HepG2 (cell line): ENCODE measurements around the gene AKIRIN1. TPM values are rescaled to one million over a fixed set of nuclear protein-coding genes. Genes with fewer than 3 reads are reported as not detected.

Experiments used
- CBX1 ChIP-seq: IDR thresholded peaks from one replicate; pipeline ENCODE4 v1.6.1; 2016; ENCODE audit warnings: antibody characterized with exemption, low read depth
- ETV6 ChIP-seq: sonication (generic); formaldehyde crosslinking; conservative IDR thresholded peaks from 2 replicates; pipeline ENCODE4 v1.4.0; 2020; ENCODE audit warnings: missing genetic modification reagents
- GATA4 ChIP-seq: sonication (generic); IDR thresholded peaks from 2 replicates; pipeline ENCODE4 v1.6.1; 2016; ENCODE audit warnings: antibody characterized with exemption, low read depth, borderline replicate concordance
- KAT8 ChIP-seq: IDR thresholded peaks from 2 replicates; pipeline ENCODE4 v1.6.1; 2016; ENCODE audit warnings: missing genetic modification reagents, missing compliant biosample characterization
- MAFF ChIP-seq: IDR thresholded peaks from 2 replicates; pipeline ENCODE4 v1.6.1; 2011; ENCODE audit warnings: low read depth, low read length, improper control_type of control experiment
- PAF1 ChIP-seq: IDR thresholded peaks from 2 replicates; pipeline ENCODE4 v1.6.1; 2016; ENCODE audit warnings: missing genetic modification reagents, missing compliant biosample characterization
- POLR2AphosphoS2 ChIP-seq: IDR thresholded peaks from 2 replicates; pipeline ENCODE4 v1.6.1; 2011; ENCODE audit warnings: low read depth, low read length, improper control_type of control experiment
- SIN3B ChIP-seq: fragments of 150-350 bp; IDR thresholded peaks from 2 replicates; pipeline ENCODE4 v1.6.1; 2014; ENCODE audit warnings: low read length
- SOX13 ChIP-seq, 3 experiments: fragments of 450-650 bp in 1 of 3; sonication (generic) in 1 of 3; formaldehyde crosslinking in 1 of 3; IDR thresholded peaks in 2 of 3; conservative IDR thresholded peaks in 1 of 3; 2 replicates each; pipeline versions ENCODE4 v1.5.0 to v1.6.1; 2016 to 2020; ENCODE audit warnings: antibody characterized with exemption in 1 of 3, mild to moderate bottlenecking in 1 of 3, missing compliant biosample characterization in 1 of 3, missing genetic modification reagents in 1 of 3, moderate library complexity in 1 of 3
- SRSF9 ChIP-seq: fragments of 200-400 bp; formaldehyde crosslinking; IDR thresholded peaks from 2 replicates; pipeline ENCODE4 v1.6.1; 2018; ENCODE audit warnings: borderline replicate concordance, mild to moderate bottlenecking, low read depth, low read length; ENCODE audit not compliant: insufficient read depth, poor library complexity, severe bottlenecking
- ZFP36L2 ChIP-seq: sonication (generic); formaldehyde crosslinking; IDR thresholded peaks from 2 replicates; pipeline ENCODE4 v1.4.0; 2020; ENCODE audit warnings: missing genetic modification reagents
- ZFP82 ChIP-seq: sonication (generic); formaldehyde crosslinking; IDR thresholded peaks from 2 replicates; pipeline ENCODE4 v1.5.1; 2020; ENCODE audit warnings: mild to moderate bottlenecking, missing genetic modification reagents, borderline replicate concordance
- ZNF781 ChIP-seq: sonication (generic); formaldehyde crosslinking; IDR thresholded peaks from 2 replicates; pipeline ENCODE4 v1.5.1; 2020; ENCODE audit warnings: borderline replicate concordance, mild to moderate bottlenecking, missing genetic modification reagents; ENCODE audit errors: not compliant biosample characterization
- ZSCAN12 ChIP-seq: sonication (generic); formaldehyde crosslinking; IDR thresholded peaks from 2 replicates; pipeline ENCODE4 v1.9.0; 2021; ENCODE audit warnings: mild to moderate bottlenecking, missing genetic modification reagents
- polyA plus RNA-seq, 8 experiments: library from polyadenylated mRNA; depleted of rRNA in 3 of 8; stranded (reverse) in 7 of 8; unstranded in 1 of 8; fragments of >200 nt; fragmentation: Illumina TruSeq in 4 of 8; extraction: Trizol in 4 of 8; gene quantifications; 2 replicates each; pipeline versions ENCODE4 v1.2.1 to v1.2.3, GENCODE V29; 2011 to 2016; ENCODE audit warnings: low read depth in 4 of 8, missing spikeins in 1 of 8, mixed read lengths in 1 of 8; ENCODE audit not compliant: insufficient read depth in 1 of 8
- total RNA-seq, 5 experiments: library from RNA; depleted of rRNA; stranded (reverse); fragments of >200 nt; fragmentation: Illumina TruSeq; extraction: Trizol; gene quantifications; 2 replicates each; pipeline ENCODE4 v1.2.3, GENCODE V29; 2016; ENCODE audit warnings: low read depth in 1 of 5
- TF ChIP-seq, protein P1 (sequence below): IDR thresholded peaks from 2 replicates; pipeline ENCODE4 v1.6.1; 2016
- TF ChIP-seq, protein P2 (sequence below): sonication (generic); formaldehyde crosslinking; IDR thresholded peaks from 2 replicates; pipeline ENCODE4 v1.5.1; 2020; ENCODE audit warnings: missing genetic modification reagents, mild to moderate bottlenecking, borderline replicate concordance
- TF ChIP-seq, protein P3 (sequence below): sonication (generic); formaldehyde crosslinking; IDR thresholded peaks from 2 replicates; pipeline ENCODE4 v1.8.0; 2022; ENCODE audit warnings: missing genetic modification reagents, mild to moderate bottlenecking, moderate library complexity, borderline replicate concordance
- TF ChIP-seq, protein P4 (sequence below): sonication (generic); formaldehyde crosslinking; conservative IDR thresholded peaks from 2 replicates; pipeline ENCODE4 v1.4.0; 2020; ENCODE audit warnings: mild to moderate bottlenecking, missing genetic modification reagents, moderate library complexity

Gene AKIRIN1
- total and polyA plus RNA-seq, 2 of the 13 experiments (the other 11 are each of a cell fraction or from before 2014, with no cell fraction given) = 123 to 157 TPM

GRCh38 chr1:38990738-38991637 is at the start of gene AKIRIN1 (continued):
- TF ChIP-seq ZSCAN12 (CRISPR knock-in tag) = peak; percentile 36; the same call in 1 of the 2 replicates
- TF ChIP-seq, protein P1, sequence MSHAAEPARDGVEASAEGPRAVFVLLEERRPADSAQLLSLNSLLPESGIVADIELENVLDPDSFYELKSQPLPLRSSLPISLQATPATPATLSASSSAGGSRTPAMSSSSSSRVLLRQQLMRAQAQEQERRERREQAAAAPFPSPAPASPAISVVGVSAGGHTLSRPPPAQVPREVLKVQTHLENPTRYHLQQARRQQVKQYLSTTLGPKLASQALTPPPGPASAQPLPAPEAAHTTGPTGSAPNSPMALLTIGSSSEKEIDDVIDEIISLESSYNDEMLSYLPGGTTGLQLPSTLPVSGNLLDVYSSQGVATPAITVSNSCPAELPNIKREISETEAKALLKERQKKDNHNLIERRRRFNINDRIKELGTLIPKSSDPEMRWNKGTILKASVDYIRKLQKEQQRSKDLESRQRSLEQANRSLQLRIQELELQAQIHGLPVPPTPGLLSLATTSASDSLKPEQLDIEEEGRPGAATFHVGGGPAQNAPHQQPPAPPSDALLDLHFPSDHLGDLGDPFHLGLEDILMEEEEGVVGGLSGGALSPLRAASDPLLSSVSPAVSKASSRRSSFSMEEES (CRISPR knock-in tag) = peak; percentile 56; the same call in 1 of the 2 replicates
- TF ChIP-seq ZFP36L2 (CRISPR knock-in tag) = no peak
- TF ChIP-seq, protein P2, sequence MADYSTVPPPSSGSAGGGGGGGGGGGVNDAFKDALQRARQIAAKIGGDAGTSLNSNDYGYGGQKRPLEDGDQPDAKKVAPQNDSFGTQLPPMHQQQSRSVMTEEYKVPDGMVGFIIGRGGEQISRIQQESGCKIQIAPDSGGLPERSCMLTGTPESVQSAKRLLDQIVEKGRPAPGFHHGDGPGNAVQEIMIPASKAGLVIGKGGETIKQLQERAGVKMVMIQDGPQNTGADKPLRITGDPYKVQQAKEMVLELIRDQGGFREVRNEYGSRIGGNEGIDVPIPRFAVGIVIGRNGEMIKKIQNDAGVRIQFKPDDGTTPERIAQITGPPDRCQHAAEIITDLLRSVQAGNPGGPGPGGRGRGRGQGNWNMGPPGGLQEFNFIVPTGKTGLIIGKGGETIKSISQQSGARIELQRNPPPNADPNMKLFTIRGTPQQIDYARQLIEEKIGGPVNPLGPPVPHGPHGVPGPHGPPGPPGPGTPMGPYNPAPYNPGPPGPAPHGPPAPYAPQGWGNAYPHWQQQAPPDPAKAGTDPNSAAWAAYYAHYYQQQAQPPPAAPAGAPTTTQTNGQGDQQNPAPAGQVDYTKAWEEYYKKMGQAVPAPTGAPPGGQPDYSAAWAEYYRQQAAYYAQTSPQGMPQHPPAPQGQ (CRISPR knock-in tag) = no peak
- no peak; the same call in 1 of the 2 replicates for TF ChIP-seq ZFP82 (CRISPR knock-in tag)
- TF ChIP-seq ETV6 (CRISPR knock-in tag) = peak; percentile 60; the same call in 1 of the 2 replicates
- TF ChIP-seq POLR2AphosphoS2 = no peak
- TF ChIP-seq SOX13 (IDR thresholded peaks at IDR 0.05) = no peak
- peak in 1 of 2 experiments; percentile 28; a peak in 1 of 4 replicates for TF ChIP-seq SOX13 (CRISPR knock-in tag; conservative IDR thresholded peaks at IDR 0.05 in 1 of 2, IDR thresholded peaks at IDR 0.05 in 1 of 2)
- TF ChIP-seq SRSF9 = no peak
- TF ChIP-seq SIN3B = no peak
- TF ChIP-seq PAF1 (CRISPR knock-in tag) = no peak
- TF ChIP-seq, protein P3, sequence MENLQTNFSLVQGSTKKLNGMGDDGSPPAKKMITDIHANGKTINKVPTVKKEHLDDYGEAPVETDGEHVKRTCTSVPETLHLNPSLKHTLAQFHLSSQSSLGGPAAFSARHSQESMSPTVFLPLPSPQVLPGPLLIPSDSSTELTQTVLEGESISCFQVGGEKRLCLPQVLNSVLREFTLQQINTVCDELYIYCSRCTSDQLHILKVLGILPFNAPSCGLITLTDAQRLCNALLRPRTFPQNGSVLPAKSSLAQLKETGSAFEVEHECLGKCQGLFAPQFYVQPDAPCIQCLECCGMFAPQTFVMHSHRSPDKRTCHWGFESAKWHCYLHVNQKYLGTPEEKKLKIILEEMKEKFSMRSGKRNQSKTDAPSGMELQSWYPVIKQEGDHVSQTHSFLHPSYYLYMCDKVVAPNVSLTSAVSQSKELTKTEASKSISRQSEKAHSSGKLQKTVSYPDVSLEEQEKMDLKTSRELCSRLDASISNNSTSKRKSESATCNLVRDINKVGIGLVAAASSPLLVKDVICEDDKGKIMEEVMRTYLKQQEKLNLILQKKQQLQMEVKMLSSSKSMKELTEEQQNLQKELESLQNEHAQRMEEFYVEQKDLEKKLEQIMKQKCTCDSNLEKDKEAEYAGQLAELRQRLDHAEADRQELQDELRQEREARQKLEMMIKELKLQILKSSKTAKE = 0 out of 2 replicates have a peak, but pooled peaks have one; percentile 10
- no peak for TF ChIP-seq GATA4
- TF ChIP-seq MAFF = no peak
- TF ChIP-seq, protein P4, sequence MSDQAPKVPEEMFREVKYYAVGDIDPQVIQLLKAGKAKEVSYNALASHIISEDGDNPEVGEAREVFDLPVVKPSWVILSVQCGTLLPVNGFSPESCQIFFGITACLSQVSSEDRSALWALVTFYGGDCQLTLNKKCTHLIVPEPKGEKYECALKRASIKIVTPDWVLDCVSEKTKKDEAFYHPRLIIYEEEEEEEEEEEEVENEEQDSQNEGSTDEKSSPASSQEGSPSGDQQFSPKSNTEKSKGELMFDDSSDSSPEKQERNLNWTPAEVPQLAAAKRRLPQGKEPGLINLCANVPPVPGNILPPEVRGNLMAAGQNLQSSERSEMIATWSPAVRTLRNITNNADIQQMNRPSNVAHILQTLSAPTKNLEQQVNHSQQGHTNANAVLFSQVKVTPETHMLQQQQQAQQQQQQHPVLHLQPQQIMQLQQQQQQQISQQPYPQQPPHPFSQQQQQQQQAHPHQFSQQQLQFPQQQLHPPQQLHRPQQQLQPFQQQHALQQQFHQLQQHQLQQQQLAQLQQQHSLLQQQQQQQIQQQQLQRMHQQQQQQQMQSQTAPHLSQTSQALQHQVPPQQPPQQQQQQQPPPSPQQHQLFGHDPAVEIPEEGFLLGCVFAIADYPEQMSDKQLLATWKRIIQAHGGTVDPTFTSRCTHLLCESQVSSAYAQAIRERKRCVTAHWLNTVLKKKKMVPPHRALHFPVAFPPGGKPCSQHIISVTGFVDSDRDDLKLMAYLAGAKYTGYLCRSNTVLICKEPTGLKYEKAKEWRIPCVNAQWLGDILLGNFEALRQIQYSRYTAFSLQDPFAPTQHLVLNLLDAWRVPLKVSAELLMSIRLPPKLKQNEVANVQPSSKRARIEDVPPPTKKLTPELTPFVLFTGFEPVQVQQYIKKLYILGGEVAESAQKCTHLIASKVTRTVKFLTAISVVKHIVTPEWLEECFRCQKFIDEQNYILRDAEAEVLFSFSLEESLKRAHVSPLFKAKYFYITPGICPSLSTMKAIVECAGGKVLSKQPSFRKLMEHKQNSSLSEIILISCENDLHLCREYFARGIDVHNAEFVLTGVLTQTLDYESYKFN (CRISPR knock-in tag) = peak; percentile 72
- no peak for TF ChIP-seq CBX1
- peak; percentile 64 for TF ChIP-seq KAT8
- no peak for TF ChIP-seq ZNF781 (CRISPR knock-in tag)
